ENCODE results near the gene SPSB1.

GRCh38 chr1:9281908-9282695 is 10.6 kb upstream of the SPSB1 start:
- TF ChIP-seq, protein P1, sequence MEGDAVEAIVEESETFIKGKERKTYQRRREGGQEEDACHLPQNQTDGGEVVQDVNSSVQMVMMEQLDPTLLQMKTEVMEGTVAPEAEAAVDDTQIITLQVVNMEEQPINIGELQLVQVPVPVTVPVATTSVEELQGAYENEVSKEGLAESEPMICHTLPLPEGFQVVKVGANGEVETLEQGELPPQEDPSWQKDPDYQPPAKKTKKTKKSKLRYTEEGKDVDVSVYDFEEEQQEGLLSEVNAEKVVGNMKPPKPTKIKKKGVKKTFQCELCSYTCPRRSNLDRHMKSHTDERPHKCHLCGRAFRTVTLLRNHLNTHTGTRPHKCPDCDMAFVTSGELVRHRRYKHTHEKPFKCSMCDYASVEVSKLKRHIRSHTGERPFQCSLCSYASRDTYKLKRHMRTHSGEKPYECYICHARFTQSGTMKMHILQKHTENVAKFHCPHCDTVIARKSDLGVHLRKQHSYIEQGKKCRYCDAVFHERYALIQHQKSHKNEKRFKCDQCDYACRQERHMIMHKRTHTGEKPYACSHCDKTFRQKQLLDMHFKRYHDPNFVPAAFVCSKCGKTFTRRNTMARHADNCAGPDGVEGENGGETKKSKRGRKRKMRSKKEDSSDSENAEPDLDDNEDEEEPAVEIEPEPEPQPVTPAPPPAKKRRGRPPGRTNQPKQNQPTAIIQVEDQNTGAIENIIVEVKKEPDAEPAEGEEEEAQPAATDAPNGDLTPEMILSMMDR (IDR thresholded peaks at IDR 0.05; ENCODE audit: insufficient read depth, low read length) = no peak
- TF ChIP-seq, protein P2, sequence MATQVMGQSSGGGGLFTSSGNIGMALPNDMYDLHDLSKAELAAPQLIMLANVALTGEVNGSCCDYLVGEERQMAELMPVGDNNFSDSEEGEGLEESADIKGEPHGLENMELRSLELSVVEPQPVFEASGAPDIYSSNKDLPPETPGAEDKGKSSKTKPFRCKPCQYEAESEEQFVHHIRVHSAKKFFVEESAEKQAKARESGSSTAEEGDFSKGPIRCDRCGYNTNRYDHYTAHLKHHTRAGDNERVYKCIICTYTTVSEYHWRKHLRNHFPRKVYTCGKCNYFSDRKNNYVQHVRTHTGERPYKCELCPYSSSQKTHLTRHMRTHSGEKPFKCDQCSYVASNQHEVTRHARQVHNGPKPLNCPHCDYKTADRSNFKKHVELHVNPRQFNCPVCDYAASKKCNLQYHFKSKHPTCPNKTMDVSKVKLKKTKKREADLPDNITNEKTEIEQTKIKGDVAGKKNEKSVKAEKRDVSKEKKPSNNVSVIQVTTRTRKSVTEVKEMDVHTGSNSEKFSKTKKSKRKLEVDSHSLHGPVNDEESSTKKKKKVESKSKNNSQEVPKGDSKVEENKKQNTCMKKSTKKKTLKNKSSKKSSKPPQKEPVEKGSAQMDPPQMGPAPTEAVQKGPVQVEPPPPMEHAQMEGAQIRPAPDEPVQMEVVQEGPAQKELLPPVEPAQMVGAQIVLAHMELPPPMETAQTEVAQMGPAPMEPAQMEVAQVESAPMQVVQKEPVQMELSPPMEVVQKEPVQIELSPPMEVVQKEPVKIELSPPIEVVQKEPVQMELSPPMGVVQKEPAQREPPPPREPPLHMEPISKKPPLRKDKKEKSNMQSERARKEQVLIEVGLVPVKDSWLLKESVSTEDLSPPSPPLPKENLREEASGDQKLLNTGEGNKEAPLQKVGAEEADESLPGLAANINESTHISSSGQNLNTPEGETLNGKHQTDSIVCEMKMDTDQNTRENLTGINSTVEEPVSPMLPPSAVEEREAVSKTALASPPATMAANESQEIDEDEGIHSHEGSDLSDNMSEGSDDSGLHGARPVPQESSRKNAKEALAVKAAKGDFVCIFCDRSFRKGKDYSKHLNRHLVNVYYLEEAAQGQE (IDR thresholded peaks at IDR 0.05; ENCODE audit: insufficient replicate concordance, low read depth) = no peak
- TF ChIP-seq GABPA (IDR thresholded peaks at IDR 0.05; ENCODE audit: low read depth) = no peak

Measured in HL-60 (cell line).